ENCODE results near the gene FAM222A. TPM values are rescaled to one million over a fixed set of nuclear protein-coding genes. Genes with fewer than 3 reads are reported as not detected.

The FAM222A gene
- polyA plus RNA-seq, 1 donor (not counting 4 experiments of a cell fraction or from before 2014, with no cell fraction given), result 0.05 TPM

GRCh38 chr12:109768901-109769670 is 55.5 kb downstream of the FAM222A start:
- FAIRE-seq (no peak), DNase-seq (ENCODE audit: low read depth, low spot score) (no peak)
- H3K27me3 ChIP-seq (ENCODE audit: control insufficient read depth, extremely low read depth, insufficient read depth, low read length), result no peaks in the 10 kb centered on the region
- dilution Hi-C loops (cut with MboI; ENCODE audit: extremely low pct_ligation_motif_present, low sequenced_read_pairs), result no loop called here
- H3K4me3 ChIP-seq (ENCODE audit: control insufficient read depth in 2 of 3, extremely low read depth in 1 of 3, insufficient read depth in 2 of 3, low read depth in 1 of 3, low read length in 3 of 3), result no peak overlapping the region
- no peaks in the 10 kb centered on the region for H3K79me2 ChIP-seq (ENCODE audit: control insufficient read depth, insufficient read depth, low read length)
- TF ChIP-seq EZH2 (IDR thresholded peaks at IDR 0.05; ENCODE audit: low read length) (no peak), CTCF (optimal IDR thresholded peaks at IDR 0.05 in 1 of 3, IDR thresholded peaks at IDR 0.05 in 1 of 3, conservative IDR thresholded peaks at IDR 0.05 in 1 of 3; ENCODE audit: extremely low read depth in 1 of 3, insufficient read depth in 2 of 3, low read length in 3 of 3) (no peak)
- no peaks in the 10 kb centered on the region for H3K9me1 ChIP-seq (ENCODE audit: control insufficient read depth, extremely low read depth, insufficient read depth, low read length)
- no peak overlapping the region for H2AFZ ChIP-seq (ENCODE audit: control insufficient read depth, low read length)
- H3K36me3 ChIP-seq (ENCODE audit: control insufficient read depth in 2 of 2, extremely low read depth in 1 of 2, insufficient read depth in 2 of 2, low read length in 2 of 2), result no peaks in the 10 kb centered on the region
- no peak overlapping the region for H3K9ac ChIP-seq (ENCODE audit: control insufficient read depth, extremely low read depth, insufficient read depth, low read length)
- H3K27ac ChIP-seq (ENCODE audit: control insufficient read depth, insufficient read depth, low read length), result no peak overlapping the region
- H4K20me1 ChIP-seq (ENCODE audit: control insufficient read depth, extremely low read depth, insufficient read depth, low read length), result no peaks in the 10 kb centered on the region
- H3K9me3 ChIP-seq (ENCODE audit: control insufficient read depth, low read depth, low read length), result no peaks in the 10 kb centered on the region
- no peak overlapping the region for H3K4me2 ChIP-seq (ENCODE audit: control insufficient read depth, extremely low read depth, insufficient read depth, low read depth, low read length)
- H3K4me1 ChIP-seq (ENCODE audit: control insufficient read depth, extremely low read depth, insufficient read depth, low read length), result peaks cover 9% of the 10 kb centered on the region

- Histone ChIP-seq H3K9ac (ENCODE audit: control insufficient read depth, extremely low read depth, insufficient read depth, low read length) (no peak overlapping the region), H3K27ac (ENCODE audit: control insufficient read depth, insufficient read depth, low read length) (no peak overlapping the region), H3K4me2 (ENCODE audit: control insufficient read depth, extremely low read depth, insufficient read depth, low read depth, low read length) (no peak overlapping the region), H3K36me3 (ENCODE audit: control insufficient read depth in 2 of 2, extremely low read depth in 1 of 2, insufficient read depth in 2 of 2, low read length in 2 of 2) (no peaks in the 10 kb centered on the region), H3K4me1 (ENCODE audit: control insufficient read depth, extremely low read depth, insufficient read depth, low read length) (peaks cover 12% of the 10 kb centered on the region), H4K20me1 (ENCODE audit: control insufficient read depth, extremely low read depth, insufficient read depth, low read length) (no peaks in the 10 kb centered on the region), H3K79me2 (ENCODE audit: control insufficient read depth, insufficient read depth, low read length) (no peaks in the 10 kb centered on the region), H3K9me3 (ENCODE audit: control insufficient read depth, low read depth, low read length) (no peaks in the 10 kb centered on the region), H3K9me1 (ENCODE audit: control insufficient read depth, extremely low read depth, insufficient read depth, low read length) (no peaks in the 10 kb centered on the region), H3K27me3 (ENCODE audit: control insufficient read depth, extremely low read depth, insufficient read depth, low read length) (no peaks in the 10 kb centered on the region), H2AFZ (ENCODE audit: control insufficient read depth, low read length) (no peak overlapping the region), H3K4me3 (ENCODE audit: control insufficient read depth in 2 of 3, extremely low read depth in 1 of 3, insufficient read depth in 2 of 3, low read depth in 1 of 3, low read length in 3 of 3) (no peak overlapping the region)
- FAIRE-seq (no peak), DNase-seq (ENCODE audit: low read depth, low spot score) (no peak)
- dilution Hi-C loops (cut with MboI; ENCODE audit: extremely low pct_ligation_motif_present, low sequenced_read_pairs), result no loop called here
- no peak for TF ChIP-seq EZH2 (IDR thresholded peaks at IDR 0.05; ENCODE audit: low read length)
These were observed 56.7 kb downstream of the FAM222A start for GRCh38 chr12:109770104-109770860.

All from keratinocyte (primary cell).